ENCODE data around the gene MRFAP1L1. TPM values are rescaled to one million over a fixed set of nuclear protein-coding genes. Genes with fewer than 3 reads are reported as not detected.

Gene MRFAP1L1
- total RNA-seq, 2 donors from 2014 or later = 44.0 to 55.1 TPM

- DNase-seq (ENCODE audit: low spot score) (no peak), ATAC-seq (no peak)
- H3K4me3 Mint-ChIP-seq = no peak overlapping the region
- peaks cover 8% of the 10 kb centered on the region in 2 donors for H3K4me1 Mint-ChIP-seq (ENCODE audit: low read depth in 2 of 2)
- no peaks in the 10 kb centered on the region for H3K9me3 Mint-ChIP-seq
- peak overlapping the region in 1 of 2 donors; percentile 51 for H3K27ac Mint-ChIP-seq
- H3K36me3 Mint-ChIP-seq = no peaks in the 10 kb centered on the region
- no peaks in the 10 kb centered on the region for H3K27me3 Mint-ChIP-seq
Observed at GRCh38 chr4:6747294-6748051, 37.8 kb upstream of the MRFAP1L1 start.

- no peak for ATAC-seq
Observed at GRCh38 chr4:6746721-6747293, 37.1 kb upstream of the MRFAP1L1 start.

GRCh38 chr4:6742989-6743388 is 33.3 kb upstream of the MRFAP1L1 start:
- ATAC-seq = no peak

More at GRCh38 chr4:6746721-6747293, 37.1 kb upstream of the MRFAP1L1 start:
- no peak for DNase-seq (ENCODE audit: low spot score)
- Mint-ChIP-seq H3K27ac (peak overlapping the region in 1 of 2 donors; percentile 51), H3K4me3 (no peak overlapping the region), H3K27me3 (no peaks in the 10 kb centered on the region), H3K36me3 (no peaks in the 10 kb centered on the region), H3K9me3 (no peaks in the 10 kb centered on the region), H3K4me1 (ENCODE audit: low read depth in 2 of 2) (peaks cover 6 to 9% of the 10 kb centered on the region in 2 donors)

GRCh38 chr4:6742507-6742906 is 32.8 kb upstream of the MRFAP1L1 start:
- H3K4me3 Mint-ChIP-seq = no peak overlapping the region
- H3K27me3 Mint-ChIP-seq = no peaks in the 10 kb centered on the region
- DNase-seq (ENCODE audit: low spot score) (no peak), ATAC-seq (no peak)
- H3K27ac Mint-ChIP-seq = peak overlapping the region in 1 of 2 donors; percentile 65
- H3K36me3 Mint-ChIP-seq = no peaks in the 10 kb centered on the region
- peaks cover 0 to 4% of the 10 kb centered on the region in 2 donors for H3K4me1 Mint-ChIP-seq (ENCODE audit: low read depth in 2 of 2)
- H3K9me3 Mint-ChIP-seq = no peaks in the 10 kb centered on the region

More at GRCh38 chr4:6742989-6743388, 33.3 kb upstream of the MRFAP1L1 start:
- no peaks in the 10 kb centered on the region for H3K9me3 Mint-ChIP-seq
- no peak overlapping the region for H3K4me3 Mint-ChIP-seq
- no peak overlapping the region for H3K27ac Mint-ChIP-seq
- H3K4me1 Mint-ChIP-seq (ENCODE audit: low read depth in 2 of 2) = peaks cover 0 to 4% of the 10 kb centered on the region in 2 donors
- no peak for DNase-seq (ENCODE audit: low spot score)
- no peaks in the 10 kb centered on the region for H3K36me3 Mint-ChIP-seq
- H3K27me3 Mint-ChIP-seq = no peaks in the 10 kb centered on the region

- DNase-seq (ENCODE audit: low spot score) = no peak
- H3K4me1 Mint-ChIP-seq (ENCODE audit: low read depth in 2 of 2) = peaks cover 0 to 4% of the 10 kb centered on the region in 2 donors
- no peaks in the 10 kb centered on the region for H3K9me3 Mint-ChIP-seq
- H3K36me3 Mint-ChIP-seq = no peaks in the 10 kb centered on the region
- H3K27me3 Mint-ChIP-seq = peaks cover 0 to 4% of the 10 kb centered on the region in 2 donors
- H3K4me3 Mint-ChIP-seq = no peak overlapping the region
- no peak overlapping the region for H3K27ac Mint-ChIP-seq
- ATAC-seq = no peak
Observed at GRCh38 chr4:6740347-6740746, 30.7 kb upstream of the MRFAP1L1 start.

GRCh38 chr4:6739920-6740319 is 30.3 kb upstream of the MRFAP1L1 start:
- H3K4me1 Mint-ChIP-seq (ENCODE audit: low read depth in 2 of 2) = peaks cover 0 to 4% of the 10 kb centered on the region in 2 donors
- ATAC-seq (no peak), DNase-seq (ENCODE audit: low spot score) (no peak)
- H3K36me3 Mint-ChIP-seq = no peaks in the 10 kb centered on the region
- H3K4me3 Mint-ChIP-seq = no peak overlapping the region
- H3K9me3 Mint-ChIP-seq = no peaks in the 10 kb centered on the region
- no peak overlapping the region for H3K27ac Mint-ChIP-seq
- peaks cover 0 to 4% of the 10 kb centered on the region in 2 donors for H3K27me3 Mint-ChIP-seq

- Mint-ChIP-seq H3K27me3 (peaks cover 0 to 8% of the 10 kb centered on the region in 2 donors), H3K27ac (no peak overlapping the region), H3K4me3 (no peak overlapping the region), H3K36me3 (no peaks in the 10 kb centered on the region), H3K9me3 (no peaks in the 10 kb centered on the region), H3K4me1 (ENCODE audit: low read depth in 2 of 2) (no peaks in the 10 kb centered on the region)
- no peak for DNase-seq (ENCODE audit: low spot score)
- no peak for ATAC-seq
Observed at GRCh38 chr4:6734165-6734786, 24.6 kb upstream of the MRFAP1L1 start.

- Mint-ChIP-seq H3K36me3 (no peaks in the 10 kb centered on the region), H3K27ac (no peak overlapping the region), H3K4me1 (ENCODE audit: low read depth in 2 of 2) (no peaks in the 10 kb centered on the region), H3K4me3 (no peak overlapping the region), H3K9me3 (no peaks in the 10 kb centered on the region), H3K27me3 (peaks cover 0 to 8% of the 10 kb centered on the region in 2 donors)
- DNase-seq (ENCODE audit: low spot score) = no peak
- no peak for ATAC-seq
Observed at GRCh38 chr4:6733358-6734164, 23.9 kb upstream of the MRFAP1L1 start.

GRCh38 chr4:6732441-6733357 is 23.0 kb upstream of the MRFAP1L1 start:
- ATAC-seq = peak in 1 of 2 donors; percentile 15
- no peaks in the 10 kb centered on the region for H3K36me3 Mint-ChIP-seq

GRCh38 chr4:6731780-6732179 is 22.1 kb upstream of the MRFAP1L1 start:
- Mint-ChIP-seq H3K27ac (no peak overlapping the region), H3K4me1 (ENCODE audit: low read depth in 2 of 2) (peaks cover 0 to 2% of the 10 kb centered on the region in 2 donors), H3K27me3 (peaks cover 0 to 6% of the 10 kb centered on the region in 2 donors), H3K9me3 (no peaks in the 10 kb centered on the region), H3K36me3 (no peaks in the 10 kb centered on the region), H3K4me3 (no peak overlapping the region)
- ATAC-seq (peak in 1 of 2 donors; percentile 6), DNase-seq (ENCODE audit: low spot score) (no peak)

More at GRCh38 chr4:6732441-6733357, 23.0 kb upstream of the MRFAP1L1 start:
- no peak overlapping the region for H3K4me3 Mint-ChIP-seq
- H3K9me3 Mint-ChIP-seq = no peaks in the 10 kb centered on the region
- DNase-seq (ENCODE audit: low spot score) = no peak
- no peak overlapping the region for H3K27ac Mint-ChIP-seq
- peaks cover 0 to 8% of the 10 kb centered on the region in 2 donors for H3K27me3 Mint-ChIP-seq
- peaks cover 0 to 2% of the 10 kb centered on the region in 2 donors for H3K4me1 Mint-ChIP-seq (ENCODE audit: low read depth in 2 of 2)

GRCh38 chr4:6731318-6731675 is 21.6 kb upstream of the MRFAP1L1 start:
- peak; percentile 6 to 12 for ATAC-seq
- Mint-ChIP-seq H3K36me3 (no peaks in the 10 kb centered on the region), H3K9me3 (no peaks in the 10 kb centered on the region), H3K4me3 (no peak overlapping the region), H3K27ac (no peak overlapping the region), H3K27me3 (peaks cover 0 to 4% of the 10 kb centered on the region in 2 donors), H3K4me1 (ENCODE audit: low read depth in 2 of 2) (peaks cover 0 to 2% of the 10 kb centered on the region in 2 donors)
- no peak for DNase-seq (ENCODE audit: low spot score)

- H3K36me3 Mint-ChIP-seq = no peaks in the 10 kb centered on the region
- ATAC-seq (no peak), DNase-seq (ENCODE audit: low spot score) (no peak)
- peaks cover 0 to 4% of the 10 kb centered on the region in 2 donors for H3K27me3 Mint-ChIP-seq
- peaks cover 0 to 2% of the 10 kb centered on the region in 2 donors for H3K4me1 Mint-ChIP-seq (ENCODE audit: low read depth in 2 of 2)
- H3K4me3 Mint-ChIP-seq = no peak overlapping the region
- no peaks in the 10 kb centered on the region for H3K9me3 Mint-ChIP-seq
- no peak overlapping the region for H3K27ac Mint-ChIP-seq
Observed at GRCh38 chr4:6730603-6731317, 21.1 kb upstream of the MRFAP1L1 start.
